H9 (cell line): ENCODE results near the gene SRGAP3. TPM values are rescaled to one million over a fixed set of nuclear protein-coding genes. Genes with fewer than 3 reads are reported as not detected.

Source experiments
- DNase-seq: peaks from one replicate; pipeline ENCODE4 v3.0.0-alpha.2; 2017
- H2AFZ ChIP-seq: one replicate; pipeline ENCODE4 v1.6.1; 2013; ENCODE audit warnings: mild to moderate bottlenecking, low read length, control low read depth, moderate library complexity
- H2AK5ac ChIP-seq: 2 replicates; pipeline ENCODE4 v1.6.1; 2013; ENCODE audit warnings: low read length, control low read depth, mixed read lengths; ENCODE audit not compliant: insufficient read length
- H2BK120ac ChIP-seq: one replicate; pipeline ENCODE4 v1.6.1; 2013; ENCODE audit warnings: low read depth, mild to moderate bottlenecking, low read length, control low read depth, inconsistent platforms; ENCODE audit not compliant: poor library complexity, severe bottlenecking
- H2BK12ac ChIP-seq: 2 replicates; pipeline ENCODE4 v1.6.1; 2013; ENCODE audit warnings: low read length, control low read depth, mixed read lengths, low read depth; ENCODE audit not compliant: insufficient read length
- H2BK15ac ChIP-seq: 2 replicates; pipeline ENCODE4 v1.6.1; 2013; ENCODE audit warnings: low read depth, low read length, control low read depth
- H2BK20ac ChIP-seq: one replicate; pipeline ENCODE4 v1.6.1; 2013; ENCODE audit warnings: low read depth, mild to moderate bottlenecking, low read length, control low read depth, inconsistent platforms; ENCODE audit not compliant: poor library complexity, severe bottlenecking
- H2BK5ac ChIP-seq: 2 replicates; pipeline ENCODE4 v1.6.1; 2013; ENCODE audit warnings: low read length, control low read depth, mixed read lengths; ENCODE audit not compliant: insufficient read length
- H3K14ac ChIP-seq: 2 replicates; pipeline ENCODE4 v1.6.1; 2013; ENCODE audit warnings: low read length, control low read depth; ENCODE audit not compliant: insufficient read depth
- H3K18ac ChIP-seq: 2 replicates; pipeline ENCODE4 v1.6.1; 2013; ENCODE audit warnings: low read depth, mild to moderate bottlenecking, mixed read lengths, low read length, control low read depth; ENCODE audit not compliant: insufficient read length
- H3K23ac ChIP-seq: 2 replicates; pipeline ENCODE4 v1.6.1; 2013; ENCODE audit warnings: low read length, control low read depth, mixed read lengths, low read depth; ENCODE audit not compliant: insufficient read length
- H3K23me2 ChIP-seq: 2 replicates; pipeline ENCODE4 v1.6.1; 2013; ENCODE audit warnings: low read depth, mild to moderate bottlenecking, mixed read lengths, low read length, control low read depth; ENCODE audit not compliant: insufficient read length, poor library complexity, severe bottlenecking
- H3K27ac ChIP-seq: 2 replicates; pipeline ENCODE4 v1.5.1; 2013; ENCODE audit warnings: low read length, control low read depth, mixed read lengths, low read depth; ENCODE audit not compliant: insufficient read length
- H3K27me3 ChIP-seq: 2 replicates; pipeline ENCODE4 v1.6.1; 2013; ENCODE audit warnings: low read length, control low read depth, inconsistent platforms; ENCODE audit not compliant: insufficient read depth
- H3K4ac ChIP-seq: 2 replicates; pipeline ENCODE4 v1.6.1; 2013; ENCODE audit warnings: low read depth, mild to moderate bottlenecking, control low read depth, inconsistent platforms, low read length, moderate library complexity
- H3K4me1 ChIP-seq: 2 replicates; pipeline ENCODE4 v1.6.1; 2013; ENCODE audit warnings: low read length, control low read depth, inconsistent platforms; ENCODE audit not compliant: insufficient read depth
- H3K4me2 ChIP-seq: 2 replicates; pipeline ENCODE4 v1.6.1; 2013; ENCODE audit warnings: low read length, control low read depth, mixed read lengths; ENCODE audit not compliant: insufficient read length, insufficient read depth
- H3K56ac ChIP-seq: 2 replicates; pipeline ENCODE4 v1.6.1; 2013; ENCODE audit warnings: low read depth, mild to moderate bottlenecking, mixed read lengths, low read length, control low read depth; ENCODE audit not compliant: insufficient read length
- H3K79me1 ChIP-seq: 2 replicates; pipeline ENCODE4 v1.6.1; 2013; ENCODE audit warnings: low read depth, mild to moderate bottlenecking, moderate library complexity, low read length, control low read depth, inconsistent platforms; ENCODE audit not compliant: insufficient read depth, poor library complexity, severe bottlenecking
- H3K79me2 ChIP-seq: 2 replicates; pipeline ENCODE4 v1.6.1; 2013; ENCODE audit warnings: low read length, control low read depth, inconsistent platforms; ENCODE audit not compliant: insufficient read depth
- H3K9ac ChIP-seq: 2 replicates; pipeline ENCODE4 v1.6.1; 2013; ENCODE audit warnings: low read length, control low read depth, mixed read lengths; ENCODE audit not compliant: insufficient read length; ENCODE audit errors: extremely low read depth
- H3K9me3 ChIP-seq: one replicate; pipeline ENCODE4 v1.6.1; 2013; ENCODE audit warnings: low read depth, low read length, inconsistent platforms; ENCODE audit not compliant: control insufficient read depth
- H3T11ph ChIP-seq: one replicate; pipeline ENCODE4 v1.6.1; 2013; ENCODE audit warnings: mild to moderate bottlenecking, low read length, control low read depth, inconsistent platforms
- H4K20me1 ChIP-seq: one replicate; pipeline ENCODE4 v1.6.1; 2013; ENCODE audit not compliant: control insufficient read depth, insufficient read length, insufficient read depth
- H4K5ac ChIP-seq: 2 replicates; pipeline ENCODE4 v1.6.1; 2013; ENCODE audit warnings: low read depth, mild to moderate bottlenecking, mixed read lengths, low read length, control low read depth; ENCODE audit not compliant: insufficient read length
- H4K8ac ChIP-seq: replicated peaks from 2 replicates; pipeline ENCODE4 v1.6.1; 2013; ENCODE audit warnings: low read length, control low read depth, mixed read lengths, low read depth; ENCODE audit not compliant: insufficient read length
- H4K91ac ChIP-seq: 2 replicates; pipeline ENCODE4 v1.6.1; 2013; ENCODE audit warnings: low read depth, mild to moderate bottlenecking, moderate library complexity, mixed read lengths, low read length, control low read depth; ENCODE audit not compliant: insufficient read length
- H3K27ac Mint-ChIP-seq, 3 experiments: 2 replicates in 2 of 3; 3 replicates in 1 of 3; pipeline ENCODE4 v1.8.0; 2020 to 2021; ENCODE audit warnings: mixed read lengths in 3 of 3, mild to moderate bottlenecking in 1 of 3, moderate library complexity in 1 of 3
- H3K27me3 Mint-ChIP-seq: 2 replicates; pipeline ENCODE4 v1.8.0; 2021; ENCODE audit warnings: low read depth, mild to moderate bottlenecking, moderate library complexity, mixed read lengths
- H3K36me3 Mint-ChIP-seq, 3 experiments: 2 replicates in 2 of 3; 3 replicates in 1 of 3; pipeline ENCODE4 v1.8.0; 2020 to 2021; ENCODE audit warnings: low read depth in 3 of 3, mixed read lengths in 3 of 3; ENCODE audit not compliant: insufficient read depth in 1 of 3
- H3K4me1 Mint-ChIP-seq, 2 experiments: 2 replicates each; pipeline ENCODE4 v1.8.0; 2020; ENCODE audit warnings: mixed read lengths in 2 of 2
- H3K4me3 Mint-ChIP-seq, 2 experiments: 2 replicates in 1 of 2; 3 replicates in 1 of 2; pipeline ENCODE4 v1.8.0; 2020 to 2021; ENCODE audit warnings: mild to moderate bottlenecking in 2 of 2, mixed read lengths in 2 of 2, moderate library complexity in 1 of 2
- H3K9me3 Mint-ChIP-seq, 2 experiments: 2 replicates in 1 of 2; 3 replicates in 1 of 2; pipeline ENCODE4 v1.8.0; 2020; ENCODE audit warnings: mild to moderate bottlenecking in 2 of 2, mixed read lengths in 2 of 2, moderate library complexity in 1 of 2
- WGBS: extraction: QIAGEN DNeasy Blood & Tissue Kit; methylation state at CpG from one replicate; pipeline ENCODE4 v1.1.7; 2013; ENCODE audit warnings: missing lambda C conversion rate, low lambda C conversion rate, mixed read lengths; ENCODE audit not compliant: insufficient read length; ENCODE audit errors: extremely low coverage; 5-methylcytosine and 5-hydroxymethylcytosine counted together
- total RNA-seq: library from RNA; stranded (reverse); gene quantifications from 2 replicates; pipeline ENCODE4 v1.2.1, GENCODE V29; 2021
- TF ChIP-seq, protein P1 (sequence below): fragments of 200-600 bp; sonication (generic); conservative IDR thresholded peaks from 3 replicates; pipeline ENCODE4 v1.8.0; 2021; ENCODE audit warnings: antibody characterized with exemption, mild to moderate bottlenecking

The SRGAP3 gene
- total RNA-seq, 1 experiment from 2014 or later: 3.4 TPM

- Histone ChIP-seq H2BK20ac (no peak overlapping the region), H3K9ac (no peak overlapping the region), H3K4me2 (no peak overlapping the region), H3K4ac (no peak overlapping the region), H3K79me2 (no peaks in the 10 kb centered on the region), H3T11ph (no peak overlapping the region), H2BK120ac (no peak overlapping the region), H3K14ac (no peak overlapping the region), H3K56ac (no peak overlapping the region), H3K23ac (no peak overlapping the region), H4K91ac (no peak overlapping the region), H3K18ac (no peak overlapping the region), H3K23me2 (no peaks in the 10 kb centered on the region), H3K27ac (no peak overlapping the region), H4K5ac (no peak overlapping the region), H2AFZ (no peak overlapping the region), H3K27me3 (no peaks in the 10 kb centered on the region), H2AK5ac (no peak overlapping the region), H2BK12ac (no peak overlapping the region), H2BK15ac (no peak overlapping the region), H4K8ac (no peak overlapping the region), H4K20me1 (no peaks in the 10 kb centered on the region), H2BK5ac (no peak overlapping the region), H3K9me3 (no peaks in the 10 kb centered on the region), H3K79me1 (no peaks in the 10 kb centered on the region), H3K4me1 (peaks cover 5% of the 10 kb centered on the region; the same call in 1 of the 2 replicates)
- Mint-ChIP-seq H3K36me3 (peaks cover 2 to 10% (median 3%) of the 10 kb centered on the region in 3 experiments; a peak in 4 of 7 replicates), H3K27ac (no peak overlapping the region), H3K27me3 (peaks cover 6% of the 10 kb centered on the region; the same call in 1 of the 2 replicates), H3K4me3 (no peak overlapping the region), H3K9me3 (peaks cover 3 to 5% of the 10 kb centered on the region in 2 experiments; a peak in 2 of 5 replicates), H3K4me1 (peaks cover 20 to 22% of the 10 kb centered on the region in 2 experiments)
- WGBS: no CpG with 5 or more reads among the region's 3 CpGs
- no peak for DNase-seq
- TF ChIP-seq, protein P1, sequence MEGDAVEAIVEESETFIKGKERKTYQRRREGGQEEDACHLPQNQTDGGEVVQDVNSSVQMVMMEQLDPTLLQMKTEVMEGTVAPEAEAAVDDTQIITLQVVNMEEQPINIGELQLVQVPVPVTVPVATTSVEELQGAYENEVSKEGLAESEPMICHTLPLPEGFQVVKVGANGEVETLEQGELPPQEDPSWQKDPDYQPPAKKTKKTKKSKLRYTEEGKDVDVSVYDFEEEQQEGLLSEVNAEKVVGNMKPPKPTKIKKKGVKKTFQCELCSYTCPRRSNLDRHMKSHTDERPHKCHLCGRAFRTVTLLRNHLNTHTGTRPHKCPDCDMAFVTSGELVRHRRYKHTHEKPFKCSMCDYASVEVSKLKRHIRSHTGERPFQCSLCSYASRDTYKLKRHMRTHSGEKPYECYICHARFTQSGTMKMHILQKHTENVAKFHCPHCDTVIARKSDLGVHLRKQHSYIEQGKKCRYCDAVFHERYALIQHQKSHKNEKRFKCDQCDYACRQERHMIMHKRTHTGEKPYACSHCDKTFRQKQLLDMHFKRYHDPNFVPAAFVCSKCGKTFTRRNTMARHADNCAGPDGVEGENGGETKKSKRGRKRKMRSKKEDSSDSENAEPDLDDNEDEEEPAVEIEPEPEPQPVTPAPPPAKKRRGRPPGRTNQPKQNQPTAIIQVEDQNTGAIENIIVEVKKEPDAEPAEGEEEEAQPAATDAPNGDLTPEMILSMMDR: no peak
Measured at GRCh38 chr3:9109568-9109914, 139.9 kb downstream of the SRGAP3 start.
